HepG2 (cell line): ENCODE measurements around the gene SCAF4.

Experiments
- PHF5A ChIP-seq: IDR thresholded peaks from one replicate; pipeline ENCODE4 v1.6.1; 2018; ENCODE audit warnings: low read depth, missing genetic modification reagents; ENCODE audit not compliant: unreplicated experiment
- ZNF660 ChIP-seq: sonication (generic); formaldehyde crosslinking; IDR thresholded peaks from 2 replicates; pipeline ENCODE4 v1.5.1; 2020; ENCODE audit warnings: mild to moderate bottlenecking, low read depth, missing genetic modification reagents, borderline replicate concordance

DNA sequence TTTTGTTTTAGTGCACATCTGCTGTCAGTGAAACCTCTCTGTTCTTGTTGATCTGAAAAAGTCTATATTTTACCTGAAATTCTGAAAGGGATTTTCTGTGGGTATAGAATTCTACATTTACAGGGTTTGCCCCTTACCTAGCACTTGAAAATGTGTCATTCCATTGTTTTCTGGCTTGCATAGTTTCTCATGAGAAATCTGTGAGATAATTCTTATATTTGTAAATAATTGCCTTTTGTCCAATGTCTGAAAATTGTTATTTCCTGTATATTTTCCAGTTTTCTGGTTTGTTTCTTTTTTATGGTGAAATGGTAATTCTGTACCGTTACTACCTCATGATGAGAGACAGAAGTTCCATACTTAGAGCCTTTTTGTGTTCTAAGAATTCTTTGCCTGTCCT is 11.8 kb upstream of the SCAF4 start:
- TF ChIP-seq ZNF660 (CRISPR knock-in tag) (no peak), PHF5A (CRISPR knock-in tag) (no peak)
